ENCODE measurements around the gene SRBD1.
"Not testable (repeated sequence)": the region's sequence is repeated elsewhere in the genome, so short reads cannot be mapped to it uniquely, and the experiment has no call there.

The SRBD1 gene

DNA sequence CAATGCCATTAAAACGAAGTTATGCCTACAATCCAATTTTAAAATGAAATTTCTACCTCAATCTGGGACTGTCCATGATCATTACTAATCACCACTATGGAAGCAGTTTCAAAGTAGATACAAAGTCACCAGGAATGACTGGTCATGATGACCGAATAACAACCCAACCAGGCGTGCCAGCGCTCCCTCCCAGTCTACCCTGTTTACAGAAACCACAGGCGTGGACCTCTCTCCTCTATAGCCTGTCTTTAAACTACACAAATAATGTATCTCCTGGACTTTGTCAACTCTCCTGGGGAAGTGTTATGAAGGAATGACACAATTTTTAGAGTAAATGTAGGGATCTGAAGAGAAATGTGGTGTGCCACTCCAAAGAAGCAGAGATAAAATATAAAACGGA lies 150.2 kb downstream of the SRBD1 start:
- no peak for DNase-seq

DNA sequence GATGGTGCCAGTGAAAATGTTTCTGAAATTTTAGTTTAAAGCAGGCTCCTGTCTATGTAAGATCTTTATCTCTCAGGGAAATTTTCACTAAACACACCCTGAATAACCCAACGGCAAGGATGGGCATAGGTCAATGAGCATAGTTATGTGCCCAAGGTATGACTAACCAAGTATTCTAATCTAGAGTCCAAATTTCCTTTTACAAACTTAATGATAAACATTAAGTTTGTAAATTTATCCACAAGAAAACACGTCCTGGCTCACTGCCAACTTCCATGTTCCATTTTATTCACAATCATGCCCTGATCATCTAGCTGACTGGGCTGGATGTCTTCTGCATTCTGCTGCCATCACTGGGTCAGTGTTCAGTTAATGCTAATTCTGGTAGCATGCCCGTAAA lies 151.2 kb downstream of the SRBD1 start:
- no peak for DNase-seq

DNA sequence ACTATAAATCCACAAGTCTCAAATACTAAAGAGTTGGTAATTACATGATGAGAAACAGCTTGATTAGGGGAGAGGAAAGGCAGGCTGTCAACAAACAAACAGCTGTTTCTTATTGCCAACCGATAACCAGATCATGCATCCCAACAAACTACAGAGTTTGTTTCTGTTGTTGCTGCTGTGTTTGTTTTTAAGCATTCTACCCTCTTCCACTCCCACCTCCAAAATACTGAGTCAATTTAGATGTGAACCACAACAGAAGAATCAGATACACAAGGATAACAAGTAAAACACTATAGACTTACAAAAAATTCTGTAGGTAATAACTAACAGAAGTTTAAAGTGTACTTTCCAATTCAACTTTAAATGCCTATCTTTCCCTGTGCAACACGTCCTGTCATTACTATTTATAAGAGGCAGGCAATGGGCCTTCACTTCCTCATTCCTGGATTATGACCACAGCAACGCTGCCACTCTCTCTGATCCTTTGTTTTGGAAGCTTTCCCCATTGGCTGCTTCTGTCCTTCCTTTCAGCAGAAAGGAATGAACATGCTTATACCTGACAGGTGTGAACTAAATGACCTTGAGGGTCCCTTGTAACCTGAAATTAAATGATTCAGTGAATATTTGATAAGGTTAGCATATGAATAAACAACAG lies 152.0 kb downstream of the SRBD1 start:
- DNase-seq: peak; percentile 9

DNA sequence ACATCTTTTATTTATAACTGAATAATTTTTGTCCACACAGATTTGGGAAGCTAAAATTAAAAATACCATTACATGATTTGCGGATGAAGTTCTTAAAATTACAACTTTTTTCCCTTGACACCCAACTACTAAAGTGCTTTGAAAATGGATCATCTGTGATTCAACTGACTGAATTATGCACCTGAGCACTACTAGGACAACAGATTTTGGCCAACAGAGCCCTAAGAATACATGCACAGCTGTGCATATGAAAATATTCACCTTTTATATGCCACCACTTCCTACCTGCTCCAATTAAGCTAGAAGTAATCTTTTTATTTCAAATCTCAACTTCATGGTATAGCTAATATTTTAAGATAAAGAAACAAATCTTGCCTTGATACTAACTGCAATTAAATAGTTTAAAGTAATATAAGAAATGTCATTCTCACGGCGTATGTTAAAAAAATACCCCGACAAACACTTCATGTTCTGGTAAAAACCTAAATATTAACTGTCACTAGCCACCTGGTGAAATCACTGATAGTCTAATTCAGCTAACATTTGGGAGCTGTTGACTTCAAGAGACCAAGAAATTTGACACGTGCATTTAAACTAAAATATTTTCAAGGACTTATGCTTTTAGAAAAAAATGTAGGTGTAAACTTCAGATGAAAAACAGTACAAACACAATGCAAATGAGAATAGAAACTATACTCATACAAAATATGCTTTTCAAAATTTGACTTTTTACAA lies 153.7 kb downstream of the SRBD1 start:
- DNase-seq: no peak

DNA sequence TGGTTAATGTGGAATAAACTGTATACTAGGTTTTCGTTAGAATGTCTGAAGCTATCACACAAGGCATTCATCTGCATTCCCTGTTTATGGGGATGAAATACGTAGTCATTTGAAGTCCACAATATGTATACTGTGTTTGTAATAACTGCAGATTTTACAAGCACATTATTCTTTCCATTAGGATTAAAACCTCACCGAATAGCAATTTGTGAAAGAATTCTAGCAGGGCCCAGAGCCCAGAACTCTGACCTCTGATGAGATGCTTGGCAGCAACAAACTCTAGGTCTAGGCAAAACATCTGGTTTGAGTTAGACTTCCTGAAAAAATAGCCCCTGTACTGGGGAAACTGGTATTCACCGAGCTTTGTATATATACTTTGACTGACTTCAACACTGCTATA lies 158.2 kb downstream of the SRBD1 start:
- DNase-seq: no peak

DNA sequence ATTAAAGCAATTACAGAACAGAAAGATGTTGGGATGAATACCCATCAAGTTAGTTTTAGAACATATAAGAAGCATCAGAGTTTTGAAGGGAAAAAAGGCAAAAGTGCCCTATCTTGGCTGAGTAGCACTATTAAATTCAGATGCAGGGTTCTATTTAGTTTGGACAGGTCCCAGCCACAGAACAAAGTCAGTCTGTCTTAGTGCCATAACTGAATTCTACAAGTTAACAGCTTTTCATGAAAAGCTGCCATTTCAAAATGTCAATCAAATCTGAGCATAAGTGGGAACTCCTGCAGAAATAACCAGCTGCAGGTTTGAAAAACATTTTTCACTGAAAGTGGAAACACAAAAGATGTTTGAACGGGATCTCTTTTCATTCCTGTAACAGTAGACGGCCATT lies 160.4 kb downstream of the SRBD1 start:
- no peak for DNase-seq

DNA sequence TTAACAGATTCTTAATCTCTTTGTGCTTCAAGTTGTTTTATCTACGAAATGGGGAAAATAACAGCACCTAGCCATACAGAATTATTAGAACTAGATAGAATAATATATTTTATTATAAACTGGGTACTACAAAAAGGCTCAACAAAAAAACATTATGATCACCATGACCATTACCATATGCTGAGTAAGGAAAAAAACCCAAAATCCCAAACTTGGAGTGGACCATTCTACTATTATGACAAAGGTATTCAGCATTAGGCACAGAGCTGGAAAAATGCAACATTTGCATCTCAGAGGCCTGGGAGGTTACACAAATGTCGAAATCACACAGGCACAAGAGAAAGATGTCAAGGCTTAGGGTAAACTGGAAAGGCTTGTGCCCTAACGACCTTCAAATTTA lies 162.8 kb downstream of the SRBD1 start:
- DNase-seq: no peak

DNA sequence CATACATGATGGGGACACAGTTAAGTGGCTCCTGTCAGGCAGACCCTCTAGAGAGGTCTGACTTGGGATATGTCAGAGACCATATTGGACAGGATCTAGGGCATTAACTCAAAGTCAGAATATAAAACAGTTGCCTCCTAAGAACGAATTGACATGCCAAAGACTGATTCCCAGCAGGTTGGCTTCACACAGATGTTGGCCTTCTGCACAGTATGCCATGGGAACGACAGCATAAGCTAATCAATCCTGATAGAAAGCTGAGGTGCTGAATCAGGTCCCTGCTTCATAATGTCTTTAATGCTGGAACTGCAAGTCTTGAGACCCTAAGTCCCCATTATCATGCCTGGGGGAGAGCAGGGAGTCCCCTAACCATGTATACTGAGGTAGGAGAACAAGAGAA lies 165.1 kb downstream of the SRBD1 start:
- no peak for DNase-seq

DNA sequence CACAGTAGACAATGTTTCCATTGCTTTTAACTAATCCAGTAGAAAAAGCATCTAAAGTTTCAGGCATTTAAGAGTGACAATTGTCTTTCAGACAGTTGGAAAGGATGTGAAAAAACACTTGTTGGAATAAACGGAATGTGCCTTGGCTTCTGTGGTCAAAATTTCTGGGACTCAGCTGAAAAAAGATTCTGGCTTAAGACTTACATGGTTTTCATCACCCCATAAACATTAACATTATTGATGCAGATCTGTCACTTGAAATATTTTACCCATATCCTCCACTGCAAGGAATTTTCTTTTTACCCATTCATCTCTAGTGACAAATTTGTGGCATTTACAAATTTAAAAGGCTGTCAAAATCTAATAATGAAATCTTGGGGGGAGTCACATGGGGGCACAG lies 166.0 kb downstream of the SRBD1 start:
- no peak for DNase-seq

DNA sequence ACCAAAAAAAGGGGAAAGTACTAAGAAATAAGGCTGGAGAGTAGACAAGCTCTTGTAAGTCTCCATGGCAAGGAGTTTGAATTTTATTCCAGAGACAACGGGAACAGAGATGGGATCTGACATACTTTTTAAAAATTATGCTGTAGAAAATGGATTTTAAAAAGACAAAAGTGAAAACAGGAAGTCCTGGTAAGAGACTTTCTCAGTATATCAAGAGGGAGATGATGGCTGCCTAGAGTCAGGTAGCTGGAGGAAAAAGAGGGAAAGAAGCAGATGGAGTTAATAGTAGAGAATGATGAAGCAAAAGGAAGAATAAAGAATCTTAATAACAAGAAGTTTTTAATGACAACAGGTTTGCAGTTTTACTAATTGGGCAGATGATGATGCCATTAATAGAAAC lies 168.1 kb downstream of the SRBD1 start:
- DNase-seq: no peak

DNA sequence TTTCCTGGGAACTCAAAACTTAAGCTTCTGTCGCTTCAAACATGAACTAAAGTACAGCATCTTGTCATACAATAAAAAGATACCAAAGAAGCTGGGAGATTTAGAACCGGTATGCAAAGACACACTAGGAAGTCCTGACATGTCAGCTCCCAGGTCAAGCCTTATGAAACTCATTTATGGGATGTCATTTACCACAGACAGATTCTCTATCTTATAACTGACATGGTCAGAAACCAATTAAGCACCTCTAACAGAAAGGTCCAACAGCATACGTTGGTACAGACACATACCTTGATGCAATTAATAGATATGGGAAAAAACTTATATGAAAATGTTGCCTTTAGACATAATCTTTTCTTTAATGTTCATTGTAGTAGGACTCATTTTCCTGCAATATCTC lies 169.0 kb downstream of the SRBD1 start:
- no peak for DNase-seq

DNA sequence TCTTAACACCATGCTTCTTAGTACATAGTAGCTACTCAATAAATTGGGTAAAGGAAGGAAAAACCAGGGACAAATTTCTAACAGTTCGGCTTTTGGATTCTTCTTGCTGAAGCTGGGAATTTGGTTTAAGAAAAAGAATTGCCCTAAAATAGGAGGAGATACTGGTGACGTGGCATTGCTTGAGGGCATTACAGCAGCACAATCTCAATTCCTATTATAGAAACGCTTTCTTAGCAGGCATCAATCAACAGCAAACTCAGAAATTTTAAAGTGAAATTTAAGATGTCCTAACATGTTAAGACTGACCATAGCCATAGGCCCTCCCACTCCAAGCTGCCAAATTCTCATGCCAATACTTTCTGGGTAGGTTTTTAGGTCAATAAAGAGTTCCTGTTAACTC lies 169.5 kb downstream of the SRBD1 start:
- no peak for DNase-seq

DNA sequence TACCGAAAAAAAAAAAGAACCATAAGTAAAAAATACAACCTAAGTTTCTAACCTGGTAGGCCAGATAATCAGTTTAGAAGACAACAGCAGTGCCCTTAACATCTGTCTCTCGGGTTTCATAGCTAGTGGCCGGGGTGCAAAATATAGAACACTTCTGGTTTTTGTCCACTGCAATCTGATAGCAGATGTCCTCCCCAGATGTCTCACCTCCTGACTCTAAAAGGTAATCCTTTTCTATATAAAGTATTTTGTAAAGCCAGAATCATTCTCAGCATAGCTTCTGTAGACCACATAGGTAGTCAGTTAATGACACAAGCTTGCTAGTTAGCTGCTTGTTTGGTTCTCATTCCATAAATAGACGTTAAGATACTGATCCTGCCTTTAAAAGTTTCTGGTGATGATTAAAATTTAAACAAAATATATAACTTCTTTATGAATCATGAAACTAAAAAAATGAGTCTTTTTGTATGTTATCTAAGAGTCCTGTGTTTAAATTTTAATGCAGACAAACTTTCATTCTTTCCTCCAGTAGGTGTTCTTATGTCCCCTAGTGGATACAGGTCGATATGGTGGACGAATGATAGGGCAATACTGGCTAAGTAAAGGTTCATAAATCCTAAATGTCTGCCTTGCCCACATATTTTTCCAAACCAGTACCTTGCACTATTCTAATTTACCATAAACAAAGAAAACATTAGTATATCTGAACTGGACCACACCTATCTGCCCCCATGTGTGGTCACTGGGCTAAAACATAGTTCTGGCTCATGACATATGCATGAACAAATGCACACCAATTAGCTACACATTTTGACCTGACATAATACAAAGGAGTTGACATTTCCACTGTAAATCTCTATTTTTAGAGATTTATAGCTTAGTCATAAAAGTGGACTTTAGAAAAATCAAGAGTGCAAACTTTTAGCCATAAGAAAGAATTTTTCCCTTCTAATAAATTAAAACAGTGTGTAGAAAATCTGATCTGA lies 171.0 kb downstream of the SRBD1 start:
- DNase-seq: no peak

DNA sequence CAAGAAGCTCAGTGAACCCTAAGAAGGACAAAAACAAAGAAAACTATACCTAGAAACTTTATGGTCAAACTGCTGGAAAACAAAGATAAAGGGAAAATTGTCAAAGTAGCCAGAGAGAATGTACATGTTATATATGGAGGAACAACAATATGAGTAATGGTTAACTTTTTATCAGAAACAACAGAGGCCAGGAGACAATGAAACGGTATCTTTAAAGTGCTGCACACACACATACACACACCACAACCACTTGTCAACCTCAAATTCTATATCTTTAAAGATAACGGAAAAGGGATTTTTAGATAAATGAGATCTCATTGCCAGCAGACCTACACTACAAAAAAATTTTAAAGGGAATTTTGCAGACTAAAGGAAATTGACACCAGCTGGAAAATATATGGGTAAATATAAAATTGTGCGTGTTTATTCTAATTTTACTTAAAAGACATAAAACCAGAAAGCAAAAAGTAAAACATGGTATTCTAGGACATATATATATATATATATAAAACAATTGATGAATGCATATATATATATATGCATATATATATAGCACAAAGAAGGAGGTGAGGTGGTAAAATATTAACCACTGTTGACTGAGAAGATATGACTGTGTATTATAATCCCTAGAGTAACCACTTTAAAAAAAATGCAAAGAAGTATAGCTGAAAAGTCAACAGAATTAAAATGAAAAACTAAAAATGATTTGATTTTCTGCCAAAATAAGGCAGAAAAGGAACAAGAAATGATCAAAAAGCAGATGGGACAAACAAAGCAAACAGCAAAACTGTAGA lies 172.0 kb downstream of the SRBD1 start:
- DNase-seq: no peak

DNA sequence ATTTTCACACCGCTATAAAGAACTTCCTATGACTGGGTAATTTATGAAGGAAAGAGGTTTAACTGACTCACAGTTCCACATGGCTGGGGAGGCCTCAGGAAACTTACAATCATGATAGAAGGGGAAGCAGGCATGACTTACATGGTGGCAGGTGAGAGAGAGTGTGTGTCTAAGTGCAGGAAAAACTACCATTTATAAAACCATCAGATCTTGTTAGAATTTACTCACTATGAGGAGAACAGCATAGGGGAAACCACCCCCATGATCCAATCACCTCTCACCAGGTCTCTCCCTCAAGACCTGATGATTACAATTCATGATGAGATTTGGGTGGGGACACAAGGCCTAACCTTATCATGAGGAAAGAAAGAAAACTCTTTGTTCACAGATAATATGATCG lies 174.6 kb downstream of the SRBD1 start:
- no peak for DNase-seq

DNA sequence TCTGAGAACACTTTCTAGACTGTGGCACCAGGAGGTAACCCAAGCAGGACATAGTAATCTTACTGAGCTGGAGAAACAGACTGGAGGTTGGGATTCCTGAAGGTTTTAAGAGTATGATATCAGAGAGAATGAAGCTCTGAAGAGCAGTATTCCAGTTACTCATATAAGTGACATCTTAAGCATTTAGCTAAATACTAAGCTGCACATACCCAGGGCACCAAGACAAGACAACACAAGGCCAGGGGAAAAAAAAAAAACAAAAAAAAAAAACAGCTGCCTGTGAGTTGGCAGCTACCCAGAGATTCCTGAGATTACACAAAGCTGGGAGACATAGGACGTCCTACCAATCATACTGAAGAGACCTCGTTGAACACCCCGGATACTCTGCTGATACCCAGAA lies 175.8 kb downstream of the SRBD1 start:
- no peak for DNase-seq

DNA sequence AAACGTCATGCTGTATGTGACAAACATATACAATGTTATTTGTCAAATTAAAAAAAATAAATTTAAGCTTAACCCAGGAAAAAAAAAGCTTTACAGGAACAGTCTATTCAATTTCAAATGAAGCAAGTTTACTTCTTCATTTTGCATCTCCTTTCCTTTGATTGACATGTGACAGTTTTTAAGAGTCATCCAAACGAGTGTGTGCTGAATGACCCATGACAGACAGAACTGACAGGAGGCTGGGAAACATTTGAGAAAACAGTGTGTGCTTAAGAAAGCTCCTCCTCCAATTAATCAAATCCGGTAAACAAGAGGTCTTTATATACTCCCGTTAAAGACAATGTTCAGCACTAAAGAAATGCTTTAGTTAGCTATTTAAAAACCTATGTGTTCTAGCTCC lies 177.7 kb downstream of the SRBD1 start:
- no peak for DNase-seq

DNA sequence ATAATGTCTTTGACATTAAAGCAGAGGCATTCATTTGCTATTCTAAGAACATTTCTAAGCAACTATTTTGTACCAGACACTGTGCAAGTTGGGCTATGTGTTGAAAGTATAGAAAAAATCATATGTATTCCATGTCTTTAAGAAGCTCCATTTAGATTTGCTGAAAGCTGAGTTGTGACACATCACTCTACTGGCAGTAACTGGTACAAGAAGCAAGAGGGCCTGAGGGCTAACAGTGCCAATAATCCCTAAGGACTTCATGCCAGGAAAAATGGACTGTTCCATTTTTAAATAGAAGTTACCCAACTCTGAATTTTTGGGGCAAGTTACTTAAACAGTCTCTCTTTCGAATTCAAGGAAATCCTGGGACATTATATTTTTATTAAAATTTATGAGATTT lies 178.7 kb downstream of the SRBD1 start:
- no peak for DNase-seq

DNA sequence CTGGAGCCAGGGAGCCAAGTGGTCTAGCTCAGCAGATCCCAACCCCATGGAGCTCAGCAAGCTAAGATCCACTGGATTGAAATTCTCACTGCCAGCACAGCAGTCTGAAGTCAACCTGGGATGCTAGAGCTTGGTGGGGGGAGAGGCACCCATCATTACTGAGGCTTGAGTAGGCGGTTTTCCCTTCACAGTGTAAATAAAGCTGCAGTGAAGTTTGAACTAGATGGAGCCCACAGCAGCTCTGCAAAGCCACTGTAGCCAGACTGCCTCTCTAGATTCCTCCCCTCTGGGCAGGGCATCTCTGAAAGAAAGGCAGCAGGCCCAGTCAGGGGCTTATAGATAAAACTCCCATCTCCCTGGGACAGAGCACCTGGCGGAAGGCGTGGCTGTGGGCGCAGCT lies 185.0 kb downstream of the SRBD1 start:
- DNase-seq: not testable (repeated sequence)

DNA sequence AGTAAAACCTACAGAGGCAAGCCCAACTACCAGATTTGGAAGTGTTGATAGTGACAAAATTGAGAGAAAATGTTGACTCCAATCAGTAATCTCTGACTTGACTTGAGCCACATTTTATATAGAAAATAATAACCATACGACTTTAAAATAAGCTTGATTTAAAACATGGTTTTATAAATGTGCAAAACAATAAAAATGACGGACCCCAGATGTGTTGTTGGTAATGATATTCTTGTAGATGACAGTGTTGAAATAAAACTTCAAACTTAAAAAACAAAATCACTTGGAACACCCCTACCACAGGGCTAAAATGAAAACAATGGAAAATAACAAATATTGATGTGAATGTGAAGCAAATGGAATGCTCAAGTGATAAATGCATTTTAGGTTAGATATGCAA lies 188.1 kb downstream of the SRBD1 start:
- no peak for DNase-seq

DNA sequence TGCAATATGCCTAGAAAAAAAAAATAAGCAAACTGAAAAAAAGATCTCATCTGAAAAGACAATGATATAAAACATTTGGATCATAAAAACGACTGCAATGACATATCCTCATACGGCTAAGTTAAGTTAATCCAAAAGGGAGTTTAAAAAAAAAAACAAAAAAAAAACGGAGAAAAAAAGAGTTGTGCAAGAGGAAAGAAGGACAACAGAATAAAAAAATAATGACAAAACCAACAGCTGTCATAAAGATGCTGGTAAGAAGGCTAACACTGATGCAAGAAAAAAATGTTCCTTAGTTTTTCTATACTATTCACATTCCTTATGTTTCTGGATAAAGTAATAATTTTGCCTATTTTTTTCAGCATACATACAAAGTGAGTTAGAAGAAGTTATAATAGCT lies 192.5 kb downstream of the SRBD1 start:
- no peak for DNase-seq

DNA sequence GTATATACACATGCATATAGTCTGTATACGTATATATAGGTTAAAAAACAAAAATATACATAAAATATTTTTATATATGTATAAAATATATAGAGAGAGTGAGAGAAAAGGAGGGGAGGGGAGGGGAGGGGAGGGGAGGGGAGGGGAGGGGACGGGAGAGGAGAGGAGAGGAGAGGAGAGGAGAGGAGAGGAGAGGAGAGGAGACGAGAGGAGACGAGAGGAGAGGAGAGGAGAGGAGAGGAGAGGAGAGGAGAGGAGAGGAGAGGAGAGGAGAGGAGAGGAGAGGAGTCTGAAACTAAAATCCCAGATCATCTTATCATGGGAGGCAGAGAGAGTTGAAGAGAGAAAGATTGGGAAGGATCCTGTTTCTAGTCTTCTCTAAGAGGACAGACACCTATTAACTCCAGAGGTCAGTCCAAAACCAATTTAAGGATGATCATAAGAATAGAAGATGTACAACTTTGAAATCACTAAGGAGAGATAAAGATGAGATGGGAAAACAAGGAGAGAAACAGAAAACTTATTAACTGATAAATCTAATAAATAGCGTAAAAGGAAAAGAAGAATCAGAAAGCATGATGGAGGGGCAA lies 195.4 kb downstream of the SRBD1 start:
- DNase-seq: no peak
